Measurements from ENCODE around the gene FAM228A. TPM values are rescaled to one million over a fixed set of nuclear protein-coding genes. Genes with fewer than 3 reads are reported as not detected.

The FAM228A gene
- total and polyA plus RNA-seq, 2 experiments from 2014 or later = 0.11 to 0.35 TPM

- H3K4me1 ChIP-seq (ENCODE audit: insufficient read depth) = no peaks in the 10 kb centered on the region
- ATAC-seq = no peak
- H3K27me3 Mint-ChIP-seq (ENCODE audit: insufficient read depth, low read depth, poor library complexity) = peaks cover 3% of the 10 kb centered on the region
- no peaks in the 10 kb centered on the region for H3K79me2 ChIP-seq (replicated peaks; ENCODE audit: insufficient read depth)
- H3K27ac ChIP-seq (ENCODE audit: low read depth) = no peak overlapping the region
- H3K4me2 ChIP-seq = no peak overlapping the region
- no peaks in the 10 kb centered on the region for H3F3A ChIP-seq (replicated peaks; ENCODE audit: low read depth)
- TF ChIP-seq, protein P1, sequence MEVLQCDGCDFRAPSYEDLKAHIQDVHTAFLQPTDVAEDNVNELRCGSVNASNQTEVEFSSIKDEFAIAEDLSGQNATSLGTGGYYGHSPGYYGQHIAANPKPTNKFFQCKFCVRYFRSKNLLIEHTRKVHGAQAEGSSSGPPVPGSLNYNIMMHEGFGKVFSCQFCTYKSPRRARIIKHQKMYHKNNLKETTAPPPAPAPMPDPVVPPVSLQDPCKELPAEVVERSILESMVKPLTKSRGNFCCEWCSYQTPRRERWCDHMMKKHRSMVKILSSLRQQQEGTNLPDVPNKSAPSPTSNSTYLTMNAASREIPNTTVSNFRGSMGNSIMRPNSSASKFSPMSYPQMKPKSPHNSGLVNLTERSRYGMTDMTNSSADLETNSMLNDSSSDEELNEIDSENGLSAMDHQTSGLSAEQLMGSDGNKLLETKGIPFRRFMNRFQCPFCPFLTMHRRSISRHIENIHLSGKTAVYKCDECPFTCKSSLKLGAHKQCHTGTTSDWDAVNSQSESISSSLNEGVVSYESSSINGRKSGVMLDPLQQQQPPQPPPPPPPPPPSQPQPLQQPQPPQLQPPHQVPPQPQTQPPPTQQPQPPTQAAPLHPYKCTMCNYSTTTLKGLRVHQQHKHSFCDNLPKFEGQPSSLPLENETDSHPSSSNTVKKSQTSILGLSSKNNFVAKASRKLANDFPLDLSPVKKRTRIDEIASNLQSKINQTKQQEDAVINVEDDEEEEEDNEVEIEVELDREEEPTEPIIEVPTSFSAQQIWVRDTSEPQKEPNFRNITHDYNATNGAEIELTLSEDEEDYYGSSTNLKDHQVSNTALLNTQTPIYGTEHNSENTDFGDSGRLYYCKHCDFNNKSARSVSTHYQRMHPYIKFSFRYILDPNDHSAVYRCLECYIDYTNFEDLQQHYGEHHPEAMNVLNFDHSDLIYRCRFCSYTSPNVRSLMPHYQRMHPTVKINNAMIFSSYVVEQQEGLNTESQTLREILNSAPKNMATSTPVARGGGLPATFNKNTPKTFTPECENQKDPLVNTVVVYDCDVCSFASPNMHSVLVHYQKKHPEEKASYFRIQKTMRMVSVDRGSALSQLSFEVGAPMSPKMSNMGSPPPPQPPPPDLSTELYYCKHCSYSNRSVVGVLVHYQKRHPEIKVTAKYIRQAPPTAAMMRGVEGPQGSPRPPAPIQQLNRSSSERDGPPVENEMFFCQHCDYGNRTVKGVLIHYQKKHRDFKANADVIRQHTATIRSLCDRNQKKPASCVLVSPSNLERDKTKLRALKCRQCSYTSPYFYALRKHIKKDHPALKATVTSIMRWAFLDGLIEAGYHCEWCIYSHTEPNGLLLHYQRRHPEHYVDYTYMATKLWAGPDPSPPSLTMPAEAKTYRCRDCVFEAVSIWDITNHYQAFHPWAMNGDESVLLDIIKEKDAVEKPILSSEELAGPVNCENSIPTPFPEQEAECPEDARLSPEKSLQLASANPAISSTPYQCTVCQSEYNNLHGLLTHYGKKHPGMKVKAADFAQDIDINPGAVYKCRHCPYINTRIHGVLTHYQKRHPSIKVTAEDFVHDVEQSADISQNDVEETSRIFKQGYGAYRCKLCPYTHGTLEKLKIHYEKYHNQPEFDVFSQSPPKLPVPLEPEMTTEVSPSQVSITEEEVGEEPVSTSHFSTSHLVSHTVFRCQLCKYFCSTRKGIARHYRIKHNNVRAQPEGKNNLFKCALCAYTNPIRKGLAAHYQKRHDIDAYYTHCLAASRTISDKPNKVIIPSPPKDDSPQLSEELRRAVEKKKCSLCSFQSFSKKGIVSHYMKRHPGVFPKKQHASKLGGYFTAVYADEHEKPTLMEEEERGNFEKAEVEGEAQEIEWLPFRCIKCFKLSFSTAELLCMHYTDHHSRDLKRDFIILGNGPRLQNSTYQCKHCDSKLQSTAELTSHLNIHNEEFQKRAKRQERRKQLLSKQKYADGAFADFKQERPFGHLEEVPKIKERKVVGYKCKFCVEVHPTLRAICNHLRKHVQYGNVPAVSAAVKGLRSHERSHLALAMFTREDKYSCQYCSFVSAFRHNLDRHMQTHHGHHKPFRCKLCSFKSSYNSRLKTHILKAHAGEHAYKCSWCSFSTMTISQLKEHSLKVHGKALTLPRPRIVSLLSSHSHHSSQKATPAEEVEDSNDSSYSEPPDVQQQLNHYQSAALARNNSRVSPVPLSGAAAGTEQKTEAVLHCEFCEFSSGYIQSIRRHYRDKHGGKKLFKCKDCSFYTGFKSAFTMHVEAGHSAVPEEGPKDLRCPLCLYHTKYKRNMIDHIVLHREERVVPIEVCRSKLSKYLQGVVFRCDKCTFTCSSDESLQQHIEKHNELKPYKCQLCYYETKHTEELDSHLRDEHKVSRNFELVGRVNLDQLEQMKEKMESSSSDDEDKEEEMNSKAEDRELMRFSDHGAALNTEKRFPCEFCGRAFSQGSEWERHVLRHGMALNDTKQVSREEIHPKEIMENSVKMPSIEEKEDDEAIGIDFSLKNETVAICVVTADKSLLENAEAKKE (CRISPR knock-in tag; IDR thresholded peaks at IDR 0.05) = no peak
- TF ChIP-seq POLR2AphosphoS5 (IDR thresholded peaks at IDR 0.05; ENCODE audit: low read depth) (no peak), JUNB (IDR thresholded peaks at IDR 0.05; ENCODE audit: unreplicated experiment) (no peak), NANOG (IDR thresholded peaks at IDR 0.05; ENCODE audit: borderline replicate concordance) (no peak), ZNF331 (CRISPR knock-in tag; IDR thresholded peaks at IDR 0.05; ENCODE audit: low read depth) (no peak), CREB1 (CRISPR knock-in tag; IDR thresholded peaks at IDR 0.05; ENCODE audit: low read depth) (no peak), STAT1 (IDR thresholded peaks at IDR 0.05; ENCODE audit: unreplicated experiment) (no peak), EZH2 (IDR thresholded peaks at IDR 0.05; ENCODE audit: low read depth, unreplicated experiment) (no peak)
- TF ChIP-seq, protein P2, sequence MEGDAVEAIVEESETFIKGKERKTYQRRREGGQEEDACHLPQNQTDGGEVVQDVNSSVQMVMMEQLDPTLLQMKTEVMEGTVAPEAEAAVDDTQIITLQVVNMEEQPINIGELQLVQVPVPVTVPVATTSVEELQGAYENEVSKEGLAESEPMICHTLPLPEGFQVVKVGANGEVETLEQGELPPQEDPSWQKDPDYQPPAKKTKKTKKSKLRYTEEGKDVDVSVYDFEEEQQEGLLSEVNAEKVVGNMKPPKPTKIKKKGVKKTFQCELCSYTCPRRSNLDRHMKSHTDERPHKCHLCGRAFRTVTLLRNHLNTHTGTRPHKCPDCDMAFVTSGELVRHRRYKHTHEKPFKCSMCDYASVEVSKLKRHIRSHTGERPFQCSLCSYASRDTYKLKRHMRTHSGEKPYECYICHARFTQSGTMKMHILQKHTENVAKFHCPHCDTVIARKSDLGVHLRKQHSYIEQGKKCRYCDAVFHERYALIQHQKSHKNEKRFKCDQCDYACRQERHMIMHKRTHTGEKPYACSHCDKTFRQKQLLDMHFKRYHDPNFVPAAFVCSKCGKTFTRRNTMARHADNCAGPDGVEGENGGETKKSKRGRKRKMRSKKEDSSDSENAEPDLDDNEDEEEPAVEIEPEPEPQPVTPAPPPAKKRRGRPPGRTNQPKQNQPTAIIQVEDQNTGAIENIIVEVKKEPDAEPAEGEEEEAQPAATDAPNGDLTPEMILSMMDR (conservative IDR thresholded peaks at IDR 0.05; ENCODE audit: low read depth in 2 of 2) = no peak
- TF ChIP-seq, protein P3, sequence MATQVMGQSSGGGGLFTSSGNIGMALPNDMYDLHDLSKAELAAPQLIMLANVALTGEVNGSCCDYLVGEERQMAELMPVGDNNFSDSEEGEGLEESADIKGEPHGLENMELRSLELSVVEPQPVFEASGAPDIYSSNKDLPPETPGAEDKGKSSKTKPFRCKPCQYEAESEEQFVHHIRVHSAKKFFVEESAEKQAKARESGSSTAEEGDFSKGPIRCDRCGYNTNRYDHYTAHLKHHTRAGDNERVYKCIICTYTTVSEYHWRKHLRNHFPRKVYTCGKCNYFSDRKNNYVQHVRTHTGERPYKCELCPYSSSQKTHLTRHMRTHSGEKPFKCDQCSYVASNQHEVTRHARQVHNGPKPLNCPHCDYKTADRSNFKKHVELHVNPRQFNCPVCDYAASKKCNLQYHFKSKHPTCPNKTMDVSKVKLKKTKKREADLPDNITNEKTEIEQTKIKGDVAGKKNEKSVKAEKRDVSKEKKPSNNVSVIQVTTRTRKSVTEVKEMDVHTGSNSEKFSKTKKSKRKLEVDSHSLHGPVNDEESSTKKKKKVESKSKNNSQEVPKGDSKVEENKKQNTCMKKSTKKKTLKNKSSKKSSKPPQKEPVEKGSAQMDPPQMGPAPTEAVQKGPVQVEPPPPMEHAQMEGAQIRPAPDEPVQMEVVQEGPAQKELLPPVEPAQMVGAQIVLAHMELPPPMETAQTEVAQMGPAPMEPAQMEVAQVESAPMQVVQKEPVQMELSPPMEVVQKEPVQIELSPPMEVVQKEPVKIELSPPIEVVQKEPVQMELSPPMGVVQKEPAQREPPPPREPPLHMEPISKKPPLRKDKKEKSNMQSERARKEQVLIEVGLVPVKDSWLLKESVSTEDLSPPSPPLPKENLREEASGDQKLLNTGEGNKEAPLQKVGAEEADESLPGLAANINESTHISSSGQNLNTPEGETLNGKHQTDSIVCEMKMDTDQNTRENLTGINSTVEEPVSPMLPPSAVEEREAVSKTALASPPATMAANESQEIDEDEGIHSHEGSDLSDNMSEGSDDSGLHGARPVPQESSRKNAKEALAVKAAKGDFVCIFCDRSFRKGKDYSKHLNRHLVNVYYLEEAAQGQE (IDR thresholded peaks at IDR 0.05; ENCODE audit: unreplicated experiment) = no peak
- H2AFZ ChIP-seq = no peak overlapping the region
- H3K9me2 ChIP-seq (ENCODE audit: insufficient read depth) = no peaks in the 10 kb centered on the region
- no peaks in the 10 kb centered on the region for H3K4me1 Mint-ChIP-seq
- H3K4me3 Mint-ChIP-seq = no peak overlapping the region
- no peaks in the 10 kb centered on the region for H3K36me3 Mint-ChIP-seq (ENCODE audit: low read depth)
- no peaks in the 10 kb centered on the region for H3K9me3 Mint-ChIP-seq
- H3K27ac Mint-ChIP-seq = no peak overlapping the region
- no peaks in the 10 kb centered on the region for H3K36me3 ChIP-seq (ENCODE audit: insufficient read depth)
- no peak for DNase-seq (ENCODE audit: low spot score)
- H3K4me3 ChIP-seq = no peak overlapping the region
- no peaks in the 10 kb centered on the region for H3K27me3 ChIP-seq (ENCODE audit: insufficient read depth)
- no peaks in the 10 kb centered on the region for H4K20me1 ChIP-seq (replicated peaks; ENCODE audit: insufficient read depth)
Measured at GRCh38 chr2:24179683-24180082, 4.8 kb downstream of the FAM228A start.
